Measurements from ENCODE around the gene ZNF462. TPM values are rescaled to one million over a fixed set of nuclear protein-coding genes. Genes with fewer than 3 reads are reported as not detected.

ZNF462 gene
- total RNA-seq, 1 experiment from 2014 or later, result 164 TPM

GRCh38 chr9:106936680-106937079 lies 73.7 kb downstream of the ZNF462 start:
- H2BK120ac ChIP-seq (ENCODE audit: low read depth, low read length, poor library complexity, severe bottlenecking), result no peak overlapping the region
- no peaks in the 10 kb centered on the region for H3K79me2 ChIP-seq (ENCODE audit: insufficient read depth, low read length)
- H3K4ac ChIP-seq (ENCODE audit: low read depth, low read length), result no peak overlapping the region
- no CpG with 5 or more reads among the region's 3 CpGs for WGBS (ENCODE audit: extremely low coverage, insufficient read length, low lambda C conversion rate)
- no peak overlapping the region for H2AK5ac ChIP-seq (ENCODE audit: insufficient read length, low read length)
- no peak overlapping the region for H3K9ac ChIP-seq (ENCODE audit: extremely low read depth, insufficient read length, low read length)
- no peak overlapping the region for H3T11ph ChIP-seq (ENCODE audit: low read length)
- H3K23ac ChIP-seq (ENCODE audit: insufficient read length, low read depth, low read length), result no peak overlapping the region
- no peak overlapping the region for H2BK12ac ChIP-seq (ENCODE audit: insufficient read length, low read depth, low read length)
- H3K4me1 ChIP-seq (ENCODE audit: insufficient read depth, low read length), result peaks cover 2% of the 10 kb centered on the region; the same call in 1 of the 2 replicates
- H2BK20ac ChIP-seq (ENCODE audit: low read depth, low read length, poor library complexity, severe bottlenecking), result no peak overlapping the region
- Mint-ChIP-seq H3K27me3 (ENCODE audit: low read depth) (no peaks in the 10 kb centered on the region), H3K36me3 (ENCODE audit: insufficient read depth in 1 of 3, low read depth in 3 of 3) (peaks cover 50 to 86% (median 83%) of the 10 kb centered on the region in 3 experiments), H3K4me3 (no peak overlapping the region), H3K4me1 (peaks cover 31 to 32% of the 10 kb centered on the region in 2 experiments), H3K9me3 (no peaks in the 10 kb centered on the region), H3K27ac (no peak overlapping the region)
- no peak for TF ChIP-seq CTCF (conservative IDR thresholded peaks at IDR 0.05)
- no peak overlapping the region for H3K14ac ChIP-seq (ENCODE audit: insufficient read depth, low read length)
- no peak overlapping the region for H3K4me2 ChIP-seq (ENCODE audit: insufficient read depth, insufficient read length, low read length)
- no peaks in the 10 kb centered on the region for H4K20me1 ChIP-seq (ENCODE audit: control insufficient read depth, insufficient read depth, insufficient read length)
- no peak overlapping the region for H3K18ac ChIP-seq (ENCODE audit: insufficient read length, low read depth, low read length)
- no peak for DNase-seq
- H4K5ac ChIP-seq (ENCODE audit: insufficient read length, low read depth, low read length), result no peak overlapping the region
- H2AFZ ChIP-seq (ENCODE audit: low read length), result no peak overlapping the region
- H3K9me3 ChIP-seq (ENCODE audit: control insufficient read depth, low read depth, low read length), result no peaks in the 10 kb centered on the region
- no peaks in the 10 kb centered on the region for H3K23me2 ChIP-seq (ENCODE audit: insufficient read length, low read depth, low read length, poor library complexity, severe bottlenecking)
- no peak overlapping the region for H3K27ac ChIP-seq (ENCODE audit: insufficient read length, low read depth, low read length)
- no peak overlapping the region for H3K56ac ChIP-seq (ENCODE audit: insufficient read length, low read depth, low read length)
- H3K79me1 ChIP-seq (ENCODE audit: insufficient read depth, low read depth, low read length, poor library complexity, severe bottlenecking), result peaks cover 5% of the 10 kb centered on the region
- H3K27me3 ChIP-seq (ENCODE audit: insufficient read depth, low read length), result no peaks in the 10 kb centered on the region
- H2BK15ac ChIP-seq (ENCODE audit: low read depth, low read length), result no peak overlapping the region
- no peak overlapping the region for H2BK5ac ChIP-seq (ENCODE audit: insufficient read length, low read length)
- H4K8ac ChIP-seq (replicated peaks; ENCODE audit: insufficient read length, low read depth, low read length), result no peak overlapping the region
- H4K91ac ChIP-seq (ENCODE audit: insufficient read length, low read depth, low read length), result no peak overlapping the region
